Islet precursor cell (in vitro differentiated cells): ENCODE data around the gene CTSW.

Experiments used
- DNase-seq: peaks from one replicate; pipeline ENCODE4 v3.0.0-alpha.2; 2018

Gene CTSW

DNA sequence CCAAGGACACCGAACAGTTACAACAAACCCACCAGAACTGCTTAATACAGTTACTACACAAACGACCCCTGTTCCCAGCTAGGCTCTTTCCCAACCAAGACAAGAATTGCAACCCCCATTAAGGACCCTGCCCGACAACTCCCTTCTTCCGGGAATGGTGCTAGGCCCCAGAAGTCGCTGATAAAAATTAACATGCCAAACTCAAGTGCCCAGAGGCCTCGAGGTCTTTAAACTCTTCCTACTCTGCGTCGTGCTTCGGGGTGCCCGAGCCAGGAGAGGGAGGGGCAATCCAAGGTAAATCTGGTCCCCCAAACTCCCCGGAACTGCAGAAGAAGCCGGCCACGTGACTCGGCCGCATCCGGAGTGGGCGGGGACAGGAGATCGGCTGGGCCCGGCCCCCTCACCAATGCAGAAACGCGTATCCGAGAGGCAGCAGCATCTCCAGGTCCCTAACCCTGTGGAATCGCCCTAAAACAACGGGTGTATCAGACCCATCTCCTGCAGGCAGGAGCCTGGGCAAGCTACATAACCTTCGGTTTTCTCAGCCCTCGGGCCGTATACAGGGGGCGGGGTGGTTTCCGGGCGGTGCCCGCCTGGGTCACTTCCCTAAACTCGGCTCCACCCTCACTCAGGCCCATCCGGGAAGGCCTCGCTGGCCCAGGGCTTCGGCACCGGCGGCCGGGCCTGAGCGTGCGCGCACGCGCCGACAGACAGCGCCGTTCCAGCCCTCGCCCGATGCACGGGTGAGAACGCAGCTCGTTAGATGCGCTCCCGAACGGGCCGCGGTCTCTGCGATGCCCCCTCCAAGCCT is 22.7 kb upstream of the CTSW start:
- peak; percentile 85 for DNase-seq

DNA sequence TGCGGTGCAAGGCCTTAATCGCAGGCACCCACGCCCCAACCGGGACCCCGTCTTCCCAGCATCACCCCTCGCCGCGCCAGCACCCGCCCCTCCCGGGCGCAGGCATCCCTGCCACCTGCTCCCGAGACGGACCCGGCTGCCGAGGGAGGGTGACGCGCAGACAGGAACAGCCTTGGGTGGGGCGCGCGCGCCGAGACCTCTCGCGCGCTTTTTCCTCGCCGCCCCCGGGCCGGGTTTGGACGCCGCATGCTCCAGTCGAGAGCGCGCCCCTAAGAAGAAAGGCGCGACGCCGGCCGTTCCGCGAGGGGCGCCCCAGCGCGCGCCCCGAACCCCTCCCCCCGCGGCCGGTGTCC is 22.2 kb upstream of the CTSW start:
- no peak for DNase-seq

DNA sequence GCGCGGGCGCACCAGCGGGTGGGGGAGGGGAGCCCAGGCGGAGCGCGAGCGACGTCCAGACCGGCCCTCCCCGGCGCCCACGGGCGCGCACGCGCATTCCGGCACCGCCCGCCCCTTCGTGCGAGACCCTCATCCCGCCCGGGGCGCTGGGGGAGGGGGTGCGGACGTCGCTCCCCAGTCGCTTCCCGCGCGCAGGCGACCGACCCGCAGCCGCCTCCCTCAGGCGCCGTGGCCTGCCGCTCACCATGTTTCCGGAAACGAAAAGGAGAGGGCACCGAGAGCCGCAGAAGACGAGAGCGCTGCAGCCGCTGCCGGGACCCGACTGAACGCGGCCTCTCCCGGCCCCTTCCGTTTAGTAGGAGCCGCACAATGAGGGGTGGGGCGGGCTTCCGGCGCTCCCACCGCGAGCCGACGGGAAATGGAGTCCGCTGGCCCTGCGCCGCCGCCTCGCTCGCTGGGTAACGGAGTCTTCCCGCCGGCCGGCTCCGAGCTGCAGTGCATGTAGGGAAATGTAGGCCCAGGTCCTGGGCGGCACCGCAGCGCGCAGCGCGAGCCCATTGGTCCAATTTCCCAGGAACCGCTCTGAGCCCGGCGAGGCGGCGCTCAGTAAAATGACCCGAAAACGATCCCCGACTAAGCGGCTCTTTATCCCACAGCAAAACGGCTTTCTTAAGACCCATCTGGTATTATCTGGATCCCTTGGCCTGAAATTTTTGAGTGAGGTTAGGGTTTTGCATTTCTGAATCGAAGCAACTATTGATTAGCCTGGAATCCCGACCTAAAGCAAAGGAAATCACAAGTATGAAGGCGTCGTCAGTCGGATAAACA is 21.6 kb upstream of the CTSW start, which contains the start of gene CFL1:
Gene CFL1 (minus strand): TSS at position 328 of the 828 bp plus-strand sequence. CDS start 81 bp downstream, at position 247.
- peak; percentile 99 for DNase-seq

DNA sequence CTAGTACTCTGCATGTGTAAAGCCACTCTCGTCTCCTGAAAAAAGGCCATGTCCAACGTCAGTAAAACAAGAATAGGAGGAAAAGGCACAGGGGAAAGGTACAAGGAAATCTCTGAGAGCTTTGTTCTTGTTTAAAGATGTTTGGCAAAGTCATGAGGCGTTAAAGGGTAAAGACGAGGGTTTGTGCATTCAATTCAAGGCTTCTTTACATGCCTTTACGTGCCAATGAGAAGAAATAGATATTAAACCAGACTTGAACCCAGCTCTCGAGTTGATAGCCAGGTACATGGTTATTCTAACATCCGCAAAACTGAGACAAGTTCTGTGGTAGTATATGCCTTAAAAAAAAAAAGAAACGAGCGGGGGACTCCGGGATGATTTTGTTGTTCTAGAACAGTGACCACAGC is 21.0 kb upstream of the CTSW start:
- DNase-seq = no peak

DNA sequence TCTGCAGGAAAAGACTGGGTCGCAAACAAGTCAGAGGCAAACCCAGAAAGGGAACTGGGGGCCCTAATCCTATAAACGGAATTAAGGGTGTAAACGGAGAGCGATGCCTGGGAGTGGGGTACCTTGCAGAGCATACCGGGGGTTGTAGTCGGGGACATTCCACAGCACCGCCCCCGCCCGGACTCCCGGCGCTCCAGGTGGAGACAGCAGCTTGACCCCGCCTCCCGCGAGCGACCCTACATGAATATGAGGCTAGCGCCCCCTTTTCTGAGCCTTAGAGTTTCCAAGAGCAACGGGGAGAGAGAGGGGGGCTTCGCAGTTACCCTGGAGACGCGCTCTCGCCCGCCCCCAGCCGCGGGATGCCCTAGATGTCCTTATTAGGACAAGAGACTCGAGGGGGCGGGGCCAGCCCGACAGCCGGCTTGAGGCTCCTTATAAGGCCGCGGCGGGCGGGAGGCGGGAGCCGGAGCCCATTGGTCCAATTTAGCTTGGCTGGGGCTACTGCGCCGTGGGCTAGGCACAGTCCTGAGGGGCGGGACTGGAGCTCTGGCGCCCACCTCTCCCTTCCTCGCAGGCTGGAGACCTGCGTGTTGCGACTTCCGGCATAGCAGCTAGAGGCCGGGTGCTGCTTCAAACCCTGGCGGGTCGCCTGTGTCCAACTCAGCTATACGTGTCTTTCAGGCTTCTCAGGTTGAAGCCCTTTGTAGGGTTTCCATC is 20.4 kb upstream of the CTSW start:
- peak; percentile 100 for DNase-seq

DNA sequence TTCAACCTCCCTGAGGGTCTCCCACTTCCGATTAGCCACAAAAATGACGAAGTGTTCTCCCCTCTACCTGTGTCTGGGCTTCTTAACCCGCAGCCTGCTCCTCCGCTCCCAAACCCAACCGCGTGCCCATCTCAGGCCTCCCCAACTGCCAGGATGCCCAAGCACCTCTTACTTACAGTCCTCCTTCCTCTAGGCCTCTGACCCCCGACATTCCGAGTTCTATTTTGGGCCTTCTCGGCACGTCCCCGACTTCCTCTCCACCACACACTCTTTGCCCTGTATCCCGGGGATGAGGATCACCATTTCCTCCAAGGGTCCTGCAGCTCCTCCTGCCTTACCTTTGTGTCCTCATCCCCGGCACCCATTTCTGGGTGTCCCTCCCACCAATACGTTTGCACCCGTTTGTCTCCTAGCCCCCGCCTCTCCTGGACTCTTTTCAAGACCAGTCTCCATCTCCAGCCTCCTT is 19.8 kb upstream of the CTSW start:
- no peak for DNase-seq

DNA sequence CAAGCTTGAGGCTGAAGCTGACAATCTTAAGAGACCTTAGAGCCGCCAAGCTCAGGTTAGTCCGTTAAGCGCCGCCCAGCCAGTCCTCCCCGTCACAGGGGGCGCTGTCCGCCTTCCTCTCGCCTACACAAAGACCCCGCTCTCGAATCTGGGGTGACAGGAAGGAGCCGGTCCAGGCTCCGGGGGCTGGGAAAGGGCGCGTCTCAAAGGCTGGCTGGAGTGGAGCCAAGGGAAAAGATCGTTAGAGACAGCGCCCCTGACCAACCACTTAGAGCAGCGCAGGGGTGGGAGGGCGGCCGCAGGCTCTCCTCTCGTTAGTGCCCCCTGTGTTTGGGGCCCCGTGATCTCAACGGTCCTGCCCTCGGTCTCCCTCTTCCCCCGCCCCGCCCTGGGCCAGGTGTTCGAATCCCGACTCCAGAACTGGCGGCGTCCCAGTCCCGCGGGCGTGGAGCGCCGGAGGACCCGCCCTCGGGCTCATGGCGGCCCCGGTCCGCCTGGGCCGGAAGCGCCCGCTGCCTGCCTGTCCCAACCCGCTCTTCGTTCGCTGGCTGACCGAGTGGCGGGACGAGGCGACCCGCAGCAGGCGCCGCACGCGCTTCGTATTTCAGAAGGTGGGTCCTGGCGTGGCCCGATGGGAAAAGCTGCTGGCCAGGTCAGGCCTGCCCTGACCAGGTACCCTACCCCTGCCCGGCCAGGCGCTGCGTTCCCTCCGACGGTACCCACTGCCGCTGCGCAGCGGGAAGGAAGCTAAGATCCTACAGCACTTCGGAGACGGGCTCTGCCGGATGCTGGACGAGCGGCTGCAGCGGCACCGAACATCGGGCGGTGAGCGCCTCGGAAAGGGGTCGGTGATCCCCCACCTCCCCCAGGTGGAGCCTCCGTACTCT is 19.1 kb upstream of the CTSW start, which contains the start of gene MUS81:
Gene MUS81 (plus strand): TSS at position 156 of the 887 bp plus-strand sequence. CDS start 321 bp downstream, at position 477.
- peak; percentile 98 for DNase-seq

DNA sequence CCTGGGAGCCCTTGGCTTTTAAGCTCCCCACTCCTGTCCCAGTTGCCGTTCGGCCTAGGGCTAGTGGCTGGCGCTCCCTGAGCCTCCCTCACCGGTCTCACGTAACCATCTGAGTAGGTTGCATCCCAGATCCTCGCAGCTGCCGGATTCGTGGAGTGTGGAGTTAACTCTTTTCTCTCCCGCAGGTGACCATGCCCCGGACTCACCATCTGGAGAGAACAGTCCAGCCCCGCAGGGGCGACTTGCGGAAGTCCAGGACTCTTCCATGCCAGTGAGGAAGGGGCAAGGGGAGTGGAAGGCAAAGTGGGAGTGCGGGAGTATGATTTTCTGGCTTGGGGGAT is 18.5 kb upstream of the CTSW start:
- no peak for DNase-seq

DNA sequence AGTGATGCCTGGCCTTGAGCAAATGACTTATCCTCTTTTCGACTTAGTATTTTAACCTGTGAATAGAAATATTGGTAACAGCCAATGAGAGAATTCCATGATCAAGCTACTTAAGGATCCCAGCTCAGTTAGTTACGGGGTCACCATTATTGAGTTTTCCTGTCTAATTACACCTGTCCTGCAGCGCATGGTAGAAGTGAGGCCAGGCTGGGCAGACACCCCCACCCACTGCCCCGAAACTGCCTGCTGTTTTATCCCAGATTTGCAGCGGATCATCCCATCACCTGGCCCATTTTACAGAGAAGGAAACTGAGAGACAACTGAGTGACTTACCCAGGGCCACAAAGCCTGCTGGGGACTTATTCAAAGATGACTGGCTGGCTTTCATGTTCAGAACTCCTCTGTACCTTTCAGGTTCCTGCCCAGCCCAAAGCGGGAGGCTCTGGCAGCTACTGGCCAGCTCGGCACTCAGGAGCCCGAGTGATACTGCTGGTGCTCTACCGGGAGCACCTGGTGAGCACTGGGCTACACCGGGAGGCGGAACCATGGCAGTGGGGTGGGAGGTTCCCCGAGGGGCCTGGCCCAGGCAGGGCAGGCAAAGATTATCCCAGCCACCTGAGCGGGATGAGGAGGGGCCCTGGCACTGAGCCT is 18.0 kb upstream of the CTSW start:
- DNase-seq = no peak

DNA sequence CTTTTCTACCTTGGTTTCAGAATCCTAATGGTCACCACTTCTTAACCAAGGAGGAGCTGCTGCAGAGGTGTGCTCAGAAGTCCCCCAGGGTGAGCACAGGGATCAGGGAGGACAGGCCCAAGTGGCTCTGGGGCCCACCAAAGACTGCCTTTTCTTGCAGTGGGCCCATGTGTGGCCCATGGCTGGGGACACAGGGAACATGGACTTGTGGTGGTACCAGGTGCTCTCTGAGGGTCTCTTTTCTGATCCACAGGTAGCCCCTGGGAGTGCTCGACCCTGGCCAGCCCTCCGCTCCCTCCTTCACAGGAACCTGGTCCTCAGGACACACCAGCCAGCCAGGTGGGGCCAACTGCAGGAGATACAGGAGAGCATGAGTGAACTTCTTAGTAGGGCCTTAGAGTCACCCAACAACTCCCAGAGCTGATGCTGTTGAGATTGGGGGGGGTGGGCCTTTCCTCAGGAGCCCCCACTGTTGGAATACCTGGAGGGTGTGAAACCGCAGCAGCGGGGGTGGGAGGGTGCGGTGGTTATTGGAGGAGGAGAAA is 17.4 kb upstream of the CTSW start:
- no peak for DNase-seq

DNA sequence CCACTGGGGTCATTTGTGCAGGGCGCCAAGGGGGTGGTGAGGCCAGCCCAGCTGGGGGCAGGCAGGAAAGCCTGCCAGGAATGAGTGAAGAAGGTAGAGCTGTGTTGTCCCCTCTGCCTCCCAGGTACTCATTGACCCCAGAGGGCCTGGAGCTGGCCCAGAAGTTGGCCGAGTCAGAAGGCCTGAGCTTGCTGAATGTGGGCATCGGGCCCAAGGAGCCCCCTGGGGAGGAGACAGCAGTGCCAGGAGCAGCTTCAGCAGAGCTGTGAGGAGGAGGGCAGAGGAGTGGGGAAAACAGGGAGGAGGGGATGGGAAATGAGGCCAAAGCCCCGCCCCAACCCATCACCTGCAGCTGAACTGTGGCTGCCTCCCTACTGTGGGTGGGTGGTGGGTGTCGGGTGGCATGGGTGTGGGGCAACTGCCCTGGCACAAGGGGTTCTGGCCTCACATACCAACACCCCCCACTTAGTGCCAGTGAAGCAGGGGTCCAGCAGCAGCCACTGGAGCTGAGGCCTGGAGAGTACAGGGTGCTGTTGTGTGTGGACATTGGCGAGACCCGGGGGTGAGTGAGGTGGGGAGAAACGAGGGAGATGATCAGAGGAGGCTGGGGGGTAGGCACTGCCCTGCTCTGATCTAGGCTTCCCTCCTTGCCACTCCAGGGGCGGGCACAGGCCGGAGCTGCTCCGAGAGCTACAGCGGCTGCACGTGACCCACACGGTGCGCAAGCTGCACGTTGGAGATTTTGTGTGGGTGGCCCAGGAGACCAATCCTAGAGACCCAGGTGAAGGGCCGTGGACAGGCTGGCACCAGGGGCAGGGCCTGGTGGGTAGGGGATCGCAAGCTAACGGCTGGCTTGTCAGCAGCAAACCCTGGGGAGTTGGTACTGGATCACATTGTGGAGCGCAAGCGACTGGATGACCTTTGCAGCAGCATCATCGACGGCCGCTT is 16.4 kb upstream of the CTSW start:
- DNase-seq = no peak

DNA sequence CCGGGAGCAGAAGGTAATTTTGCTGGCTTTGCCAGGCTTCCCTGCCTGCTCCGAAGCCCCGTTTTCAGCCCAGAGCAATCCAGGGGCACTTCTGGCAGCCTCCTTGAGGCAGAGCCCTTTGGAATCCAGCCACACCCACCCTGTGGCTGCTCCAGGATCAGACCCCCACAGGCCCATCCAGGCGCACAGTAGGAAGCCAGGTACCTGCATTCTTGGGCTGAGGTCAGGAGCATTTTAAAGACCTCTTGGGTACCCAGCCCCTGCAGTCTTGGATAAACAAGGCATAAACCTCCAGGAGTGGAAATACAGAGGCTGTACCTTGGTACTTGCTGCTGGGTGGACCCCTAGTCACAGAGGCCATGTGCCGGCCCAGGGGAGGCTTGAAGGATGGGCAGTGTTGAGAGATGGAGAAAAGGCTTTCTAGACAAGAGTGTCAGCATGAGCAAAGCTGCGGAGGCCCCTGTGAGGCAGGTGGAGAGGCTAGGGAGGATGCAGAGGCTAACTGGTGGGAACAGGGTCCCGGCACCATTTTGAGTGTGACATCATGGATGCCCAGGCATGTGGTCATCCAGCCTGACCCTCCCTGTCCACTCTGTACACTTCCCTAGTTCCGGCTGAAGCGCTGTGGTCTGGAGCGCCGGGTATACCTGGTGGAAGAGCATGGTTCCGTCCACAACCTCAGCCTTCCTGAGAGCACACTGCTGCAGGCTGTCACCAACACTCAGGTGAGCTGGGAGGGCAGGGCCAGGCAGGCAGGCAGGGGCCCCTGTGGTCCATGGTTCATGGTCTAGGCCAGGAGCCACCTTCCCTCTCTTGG is 15.5 kb upstream of the CTSW start:
- DNase-seq = no peak

DNA sequence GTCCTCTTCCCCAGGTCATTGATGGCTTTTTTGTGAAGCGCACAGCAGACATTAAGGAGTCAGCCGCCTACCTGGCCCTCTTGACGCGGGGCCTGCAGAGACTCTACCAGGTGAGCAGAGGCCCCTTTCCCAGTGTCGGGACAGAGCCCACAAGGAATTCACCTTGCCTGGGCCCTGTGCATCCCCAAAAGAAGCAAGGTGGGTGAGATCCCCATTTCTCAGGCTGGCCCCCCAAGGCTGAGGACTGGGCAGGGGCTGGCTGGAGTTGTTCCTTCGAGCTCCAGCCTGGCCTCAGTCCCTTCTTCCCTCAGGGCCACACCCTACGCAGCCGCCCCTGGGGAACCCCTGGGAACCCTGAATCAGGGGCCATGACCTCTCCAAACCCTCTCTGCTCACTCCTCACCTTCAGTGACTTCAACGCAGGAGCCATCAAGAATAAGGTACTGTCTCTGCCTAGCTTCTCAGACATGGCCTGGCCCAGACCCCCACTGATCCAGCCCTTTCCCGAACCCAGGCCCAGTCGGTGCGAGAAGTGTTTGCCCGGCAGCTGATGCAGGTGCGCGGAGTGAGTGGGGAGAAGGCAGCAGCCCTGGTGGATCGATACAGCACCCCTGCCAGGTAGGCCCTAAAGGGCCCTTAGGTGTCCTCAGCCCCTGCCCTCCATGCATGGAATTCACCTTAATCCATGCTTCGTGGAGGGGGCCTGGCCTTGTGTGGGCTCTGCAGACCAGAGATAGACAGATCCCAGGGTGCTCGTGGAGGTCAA is 14.7 kb upstream of the CTSW start:
- DNase-seq = no peak

DNA sequence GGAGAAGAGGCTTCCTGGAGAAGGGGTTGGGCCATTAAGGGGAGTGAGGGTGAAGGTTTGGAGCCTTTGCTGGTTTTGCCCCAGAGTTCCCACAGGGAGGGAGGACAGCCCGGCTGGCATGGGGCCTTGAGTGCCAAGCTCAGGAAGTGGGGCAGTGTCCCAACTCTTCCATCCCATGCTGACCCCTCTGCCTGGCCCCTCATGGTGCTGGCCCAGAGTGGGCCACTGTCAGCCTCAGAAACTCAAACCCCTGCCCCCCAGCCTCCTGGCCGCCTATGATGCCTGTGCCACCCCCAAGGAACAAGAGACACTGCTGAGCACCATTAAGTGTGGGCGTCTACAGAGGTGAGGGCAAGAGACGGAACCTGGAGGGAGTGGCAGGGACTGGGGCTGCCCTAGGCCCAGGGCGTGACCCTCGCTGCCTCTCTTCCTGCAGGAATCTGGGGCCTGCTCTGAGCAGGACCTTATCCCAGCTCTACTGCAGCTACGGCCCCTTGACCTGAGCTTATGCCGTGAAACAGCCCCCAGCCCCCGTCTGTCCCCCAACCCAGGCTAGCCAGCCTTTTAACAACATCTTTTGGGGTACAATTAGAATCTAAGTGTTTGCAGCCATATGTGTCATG is 14.0 kb upstream of the CTSW start:
- no peak for DNase-seq

DNA sequence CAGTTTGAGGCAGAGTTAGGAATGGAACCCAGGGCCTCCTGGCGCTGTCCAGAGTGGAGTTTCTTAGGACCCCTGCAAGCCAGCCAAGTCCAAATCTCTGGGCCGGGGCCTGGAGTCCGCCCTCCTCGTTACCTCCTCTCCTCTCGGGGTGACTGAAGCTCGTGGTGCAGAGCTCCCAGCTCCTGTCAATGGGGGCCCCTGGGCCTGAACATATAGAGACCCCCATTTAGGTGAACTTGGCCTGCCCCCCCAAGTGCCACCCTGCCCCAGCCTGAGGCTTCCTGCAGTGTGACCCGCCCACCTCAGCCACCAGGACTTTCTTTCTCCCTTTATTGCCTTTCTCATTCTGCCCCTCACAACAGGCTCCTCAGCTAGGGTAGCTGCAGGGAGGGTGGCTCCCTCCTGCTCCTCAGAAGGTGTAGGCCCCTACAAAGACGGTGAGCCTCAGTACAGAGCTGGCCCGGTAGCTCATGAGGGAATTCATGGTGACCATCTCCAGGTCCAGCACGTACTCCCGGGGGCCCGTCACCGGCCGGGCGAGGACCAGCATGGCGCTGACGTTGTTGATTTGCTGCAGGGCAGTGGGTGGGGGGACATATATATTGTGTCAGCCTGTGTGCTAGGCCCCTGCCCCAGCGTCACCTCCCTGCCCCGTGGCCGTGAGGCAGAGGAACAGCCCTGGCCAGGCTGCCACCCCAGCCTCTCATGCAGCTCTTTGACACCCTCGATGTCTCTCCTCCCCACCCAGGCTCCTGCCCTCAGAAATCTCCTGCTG is 12.9 kb upstream of the CTSW start:
- no peak for DNase-seq

DNA sequence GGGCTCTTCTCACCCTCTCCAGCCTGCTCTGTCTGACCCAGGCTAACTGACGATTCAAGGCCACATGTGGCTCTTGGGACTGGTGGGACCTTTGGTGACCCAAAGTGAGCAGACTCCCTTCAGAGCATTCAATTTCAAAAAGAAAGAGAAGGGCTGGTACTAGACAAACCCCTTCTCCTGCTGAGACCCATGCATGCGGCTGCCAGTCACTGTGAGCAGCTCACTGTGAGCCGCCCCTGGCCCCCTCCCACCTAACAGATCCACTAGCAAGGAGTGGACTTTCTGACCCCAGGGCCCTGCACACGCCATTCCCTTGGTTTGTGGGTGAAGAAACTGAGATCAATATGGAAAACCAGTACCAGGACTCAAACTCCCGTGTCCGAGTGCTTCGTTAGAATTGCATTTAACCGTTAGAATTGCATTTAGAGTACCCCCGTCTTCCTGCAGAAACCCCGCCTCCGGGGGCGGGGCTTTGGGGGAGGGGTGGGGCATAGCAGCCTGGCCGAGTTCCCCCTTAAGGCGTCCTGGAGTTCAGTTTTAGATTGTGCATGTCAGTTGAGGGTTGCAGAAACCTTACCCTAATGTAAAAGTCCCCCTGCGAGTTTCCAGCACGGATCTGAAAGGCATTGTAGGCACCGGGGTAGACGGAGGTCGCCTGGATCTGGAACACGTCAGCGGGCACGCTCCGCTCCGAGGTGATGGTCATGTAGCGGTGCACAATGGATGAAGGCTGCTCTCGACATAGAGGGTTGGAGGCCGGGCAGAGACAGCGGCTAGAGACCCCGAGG is 12.2 kb upstream of the CTSW start:
- DNase-seq = peak; percentile 62
